GM12892 (cell line): ENCODE data around the gene LANCL3.

Source experiments
- POLR2A ChIP-seq: IDR thresholded peaks from 2 replicates; pipeline ENCODE4 v1.6.1; 2011; ENCODE audit warnings: low read depth, low read length, control low read depth
- POLR2AphosphoS5 ChIP-seq: IDR thresholded peaks from 2 replicates; pipeline ENCODE4 v1.6.1; 2011; ENCODE audit warnings: low read depth, low read length, control low read depth
- TAF1 ChIP-seq: IDR thresholded peaks from 2 replicates; pipeline ENCODE4 v1.6.1; 2011; ENCODE audit warnings: low read depth, mild to moderate bottlenecking, control low read depth, low read length, borderline replicate concordance

GRCh38 chrX:37666516-37666915 lies 95.1 kb downstream of the LANCL3 start:
- TF ChIP-seq POLR2A (no peak), POLR2AphosphoS5 (no peak), TAF1 (no peak)
